CD4-positive, alpha-beta T cell treated with Interferon gamma for 1 hour (primary cell): ENCODE measurements around the gene ANXA4.

Experiments used
- DNase-seq: peaks from one replicate; pipeline ENCODE4 v3.0.0-alpha.2; 2020

The ANXA4 gene

DNA sequence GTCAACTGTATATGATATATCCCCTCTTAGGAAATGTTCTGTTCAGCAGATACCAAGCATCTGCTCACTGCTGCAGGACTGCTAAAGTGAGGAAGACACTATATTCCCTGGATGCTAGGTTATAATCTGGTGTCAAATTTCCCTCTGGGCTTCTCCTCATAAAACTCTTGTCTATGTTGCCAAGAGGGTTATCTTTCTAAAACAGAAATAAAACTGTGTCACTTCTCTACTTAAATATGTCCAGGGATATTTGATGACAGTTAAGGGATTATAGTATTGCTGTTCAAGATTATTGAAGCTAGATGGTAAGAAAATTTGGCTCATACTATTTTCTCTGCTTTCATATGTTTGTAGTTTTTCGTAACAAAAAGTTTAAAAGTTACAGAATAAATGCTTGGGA, 121.4 kb downstream of the ANXA4 start:
- no peak for DNase-seq
